ENCODE results near the gene ZNF584.

- TF ChIP-seq, protein P1, sequence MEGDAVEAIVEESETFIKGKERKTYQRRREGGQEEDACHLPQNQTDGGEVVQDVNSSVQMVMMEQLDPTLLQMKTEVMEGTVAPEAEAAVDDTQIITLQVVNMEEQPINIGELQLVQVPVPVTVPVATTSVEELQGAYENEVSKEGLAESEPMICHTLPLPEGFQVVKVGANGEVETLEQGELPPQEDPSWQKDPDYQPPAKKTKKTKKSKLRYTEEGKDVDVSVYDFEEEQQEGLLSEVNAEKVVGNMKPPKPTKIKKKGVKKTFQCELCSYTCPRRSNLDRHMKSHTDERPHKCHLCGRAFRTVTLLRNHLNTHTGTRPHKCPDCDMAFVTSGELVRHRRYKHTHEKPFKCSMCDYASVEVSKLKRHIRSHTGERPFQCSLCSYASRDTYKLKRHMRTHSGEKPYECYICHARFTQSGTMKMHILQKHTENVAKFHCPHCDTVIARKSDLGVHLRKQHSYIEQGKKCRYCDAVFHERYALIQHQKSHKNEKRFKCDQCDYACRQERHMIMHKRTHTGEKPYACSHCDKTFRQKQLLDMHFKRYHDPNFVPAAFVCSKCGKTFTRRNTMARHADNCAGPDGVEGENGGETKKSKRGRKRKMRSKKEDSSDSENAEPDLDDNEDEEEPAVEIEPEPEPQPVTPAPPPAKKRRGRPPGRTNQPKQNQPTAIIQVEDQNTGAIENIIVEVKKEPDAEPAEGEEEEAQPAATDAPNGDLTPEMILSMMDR (IDR thresholded peaks at IDR 0.05) = no peak
- TF ChIP-seq POLR2A (IDR thresholded peaks at IDR 0.05) = peak; percentile 77
- TF ChIP-seq POLR2AphosphoS5 (IDR thresholded peaks at IDR 0.05) = peak; percentile 75 to 81 (median 76)
- TF ChIP-seq EP300 (IDR thresholded peaks at IDR 0.05; ENCODE audit: low read depth) = no peak
Measured at GRCh38 chr19:58362272-58362994, 46.0 kb upstream of the ZNF584 start, which contains the start of gene ZNF497.

All from transverse colon (tissue), 4 donors.